ENCODE data around the gene ZNF414.

- TF ChIP-seq CTCF (IDR thresholded peaks at IDR 0.05; ENCODE audit: poor library complexity) (no peak), EZH2 (IDR thresholded peaks at IDR 0.05; ENCODE audit: borderline replicate concordance) (no peak), EZH2phosphoT487 (IDR thresholded peaks at IDR 0.05; ENCODE audit: low read depth, severe bottlenecking, unreplicated experiment) (no peak)
Measured at GRCh38 chr19:8511573-8512101, 2.3 kb downstream of the ZNF414 start.

All from hepatocyte (in vitro differentiated cells).